Adrenal gland (tissue), 5 donors: ENCODE data around the gene NME7.

Source experiments
- POLR2A ChIP-seq, 2 donors: fragments of 450-650 bp; IDR thresholded peaks; one replicate each; pipeline ENCODE4 v1.6.1; 2017; ENCODE audit warnings: antibody characterized with exemption in 2 of 2, mild to moderate bottlenecking in 2 of 2, moderate library complexity in 1 of 2
- TF ChIP-seq, protein P1 (sequence below), 6 experiments: fragments of 450-650 bp in 4 of 6; fragments of 200-600 bp in 2 of 6; sonication (generic) in 1 of 6; IDR thresholded peaks; 1 replicate in 5 of 6; 2 replicates in 1 of 6; pipeline versions ENCODE4 v1.5.1 to v1.8.0; 2016 to 2021; ENCODE audit warnings: antibody characterized with exemption in 6 of 6, mild to moderate bottlenecking in 2 of 6, moderate library complexity in 1 of 6
- donor health status: DM: no; HTN: no; CAD: no.

DNA sequence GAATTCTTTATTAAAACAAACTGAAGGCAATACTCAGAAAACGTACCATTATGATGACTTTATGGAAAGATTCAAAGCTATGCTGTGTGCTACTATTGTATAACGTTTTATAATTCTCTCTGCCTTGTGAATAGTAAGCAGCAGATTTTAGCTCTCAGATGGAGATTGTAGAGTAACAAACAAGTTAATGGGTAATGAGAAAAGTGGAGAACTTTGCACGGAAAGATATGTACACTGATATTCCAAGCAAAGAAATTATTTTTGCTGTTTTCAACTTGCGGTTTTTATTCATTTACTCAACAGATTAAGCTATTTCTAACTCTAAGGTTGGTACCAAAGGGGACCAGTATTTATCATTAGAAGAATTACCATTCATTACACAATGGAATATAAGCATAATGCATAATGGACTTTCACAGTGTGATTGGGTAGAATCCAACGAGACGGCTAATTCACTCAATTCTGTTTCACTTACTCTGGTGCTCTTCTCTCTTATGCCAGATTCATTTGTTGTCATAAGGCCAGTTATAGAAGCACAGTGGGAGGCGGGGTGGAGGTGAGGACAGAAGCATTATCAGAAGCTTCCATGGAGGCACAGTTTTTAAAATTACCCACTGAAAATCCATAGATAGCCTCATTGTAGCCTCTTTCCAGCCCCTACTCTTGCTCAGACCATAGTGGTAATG lies 222.5 kb downstream of the NME7 start:
- TF ChIP-seq POLR2A (IDR thresholded peaks at IDR 0.05), result no peak
- TF ChIP-seq, protein P1, sequence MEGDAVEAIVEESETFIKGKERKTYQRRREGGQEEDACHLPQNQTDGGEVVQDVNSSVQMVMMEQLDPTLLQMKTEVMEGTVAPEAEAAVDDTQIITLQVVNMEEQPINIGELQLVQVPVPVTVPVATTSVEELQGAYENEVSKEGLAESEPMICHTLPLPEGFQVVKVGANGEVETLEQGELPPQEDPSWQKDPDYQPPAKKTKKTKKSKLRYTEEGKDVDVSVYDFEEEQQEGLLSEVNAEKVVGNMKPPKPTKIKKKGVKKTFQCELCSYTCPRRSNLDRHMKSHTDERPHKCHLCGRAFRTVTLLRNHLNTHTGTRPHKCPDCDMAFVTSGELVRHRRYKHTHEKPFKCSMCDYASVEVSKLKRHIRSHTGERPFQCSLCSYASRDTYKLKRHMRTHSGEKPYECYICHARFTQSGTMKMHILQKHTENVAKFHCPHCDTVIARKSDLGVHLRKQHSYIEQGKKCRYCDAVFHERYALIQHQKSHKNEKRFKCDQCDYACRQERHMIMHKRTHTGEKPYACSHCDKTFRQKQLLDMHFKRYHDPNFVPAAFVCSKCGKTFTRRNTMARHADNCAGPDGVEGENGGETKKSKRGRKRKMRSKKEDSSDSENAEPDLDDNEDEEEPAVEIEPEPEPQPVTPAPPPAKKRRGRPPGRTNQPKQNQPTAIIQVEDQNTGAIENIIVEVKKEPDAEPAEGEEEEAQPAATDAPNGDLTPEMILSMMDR (IDR thresholded peaks at IDR 0.05), result no peak
